GM19328 (cell line): Measurements from ENCODE around the gene SECTM1.

ENCODE experiments used
- ATAC-seq: cut with Tn5 transposase; IDR thresholded peaks from one replicate; pipeline ENCODE4 v1.9.1; 2021; ENCODE audit warnings: mild to moderate bottlenecking, moderate library complexity; ENCODE audit not compliant: unreplicated experiment

SECTM1 gene

GRCh38 chr17:82329683-82330321 is 3.8 kb downstream of the SECTM1 start:
- ATAC-seq: no peak

GRCh38 chr17:82328994-82329507 is 4.5 kb downstream of the SECTM1 start:
- ATAC-seq: no peak

GRCh38 chr17:82328141-82328993 is 5.2 kb downstream of the SECTM1 start:
- no peak for ATAC-seq

DNA sequence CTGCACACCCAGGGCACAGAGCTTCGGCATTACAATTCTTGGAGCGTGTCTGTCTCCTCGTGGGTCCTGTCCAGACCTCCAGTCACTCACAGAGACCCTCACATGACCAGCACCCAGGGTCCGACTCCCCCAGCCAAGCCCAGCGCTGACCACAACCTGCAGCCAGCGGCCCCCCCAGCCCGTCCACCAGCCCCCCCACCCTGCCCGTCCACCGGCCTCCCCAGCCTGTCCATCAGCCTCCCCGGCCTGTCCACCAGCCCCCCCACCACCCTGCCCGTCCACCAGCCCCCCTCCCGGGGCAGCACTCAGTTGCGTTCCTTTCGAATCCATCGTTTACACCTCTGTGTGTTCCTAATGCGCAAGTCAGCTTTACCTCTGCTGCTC is 5.8 kb downstream of the SECTM1 start:
- no peak for ATAC-seq

DNA sequence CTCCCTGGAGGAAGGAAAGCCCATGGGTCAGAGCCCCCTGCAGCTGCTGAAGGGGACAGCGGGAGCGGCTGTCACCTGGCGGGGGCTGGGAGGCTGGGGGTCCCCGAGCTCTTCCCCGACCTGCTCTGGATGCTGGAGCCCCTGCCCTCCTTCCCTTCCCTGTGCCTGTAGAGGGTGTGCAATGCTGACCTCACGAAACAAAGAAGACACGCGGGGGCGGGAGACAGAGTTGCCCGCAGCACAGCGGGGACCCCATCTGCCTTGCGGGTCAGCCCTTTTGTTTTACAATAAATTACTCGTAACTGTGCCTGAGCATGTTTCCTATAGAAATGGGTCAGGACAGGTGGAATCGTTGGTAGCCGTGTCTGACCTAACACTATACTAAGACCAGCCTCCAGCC is 6.3 kb downstream of the SECTM1 start:
- no peak for ATAC-seq

DNA sequence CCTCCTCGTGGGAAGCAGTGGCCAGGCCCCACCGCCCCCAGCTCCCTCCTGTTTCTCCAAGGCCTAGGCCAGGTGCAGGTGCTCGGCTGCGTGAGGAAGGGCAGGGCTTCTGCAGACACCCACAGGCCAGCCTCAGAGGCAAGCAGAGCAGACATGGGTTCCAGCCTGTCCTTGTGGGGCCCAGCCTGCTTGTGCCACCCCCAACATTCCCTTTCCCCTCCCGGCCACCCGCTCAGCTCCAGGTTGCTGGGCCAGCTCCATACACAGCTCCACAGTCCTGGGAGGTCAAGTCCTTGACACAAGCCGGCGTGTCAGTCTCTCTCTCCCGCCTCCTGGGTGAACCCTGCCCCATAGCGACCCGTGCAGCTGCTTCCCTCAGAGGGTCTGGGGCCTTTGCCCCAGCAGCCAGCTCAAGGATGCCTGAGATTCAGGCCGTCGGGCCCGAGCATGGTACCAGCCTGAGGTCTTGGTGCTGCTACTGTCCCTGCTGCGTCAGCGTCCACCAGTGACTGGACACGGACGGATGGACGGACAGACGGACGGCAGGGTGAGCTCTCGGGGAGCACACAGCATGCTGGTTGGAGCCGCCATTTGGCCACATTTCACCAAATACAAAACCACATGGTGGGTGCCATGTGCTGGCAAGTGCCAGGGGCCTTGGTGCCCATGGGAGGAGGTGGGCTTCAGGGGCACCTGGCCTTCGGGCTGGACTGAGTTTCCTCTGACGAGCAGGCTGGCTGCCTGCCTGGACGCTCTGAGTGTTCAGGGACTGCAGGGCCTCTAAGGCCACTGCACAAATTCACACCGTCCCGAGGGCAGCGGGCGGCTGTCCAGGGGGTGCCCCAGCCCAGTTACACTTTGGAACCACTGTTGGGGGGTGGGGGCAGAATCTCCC is 8.0 kb downstream of the SECTM1 start:
- no peak for ATAC-seq

DNA sequence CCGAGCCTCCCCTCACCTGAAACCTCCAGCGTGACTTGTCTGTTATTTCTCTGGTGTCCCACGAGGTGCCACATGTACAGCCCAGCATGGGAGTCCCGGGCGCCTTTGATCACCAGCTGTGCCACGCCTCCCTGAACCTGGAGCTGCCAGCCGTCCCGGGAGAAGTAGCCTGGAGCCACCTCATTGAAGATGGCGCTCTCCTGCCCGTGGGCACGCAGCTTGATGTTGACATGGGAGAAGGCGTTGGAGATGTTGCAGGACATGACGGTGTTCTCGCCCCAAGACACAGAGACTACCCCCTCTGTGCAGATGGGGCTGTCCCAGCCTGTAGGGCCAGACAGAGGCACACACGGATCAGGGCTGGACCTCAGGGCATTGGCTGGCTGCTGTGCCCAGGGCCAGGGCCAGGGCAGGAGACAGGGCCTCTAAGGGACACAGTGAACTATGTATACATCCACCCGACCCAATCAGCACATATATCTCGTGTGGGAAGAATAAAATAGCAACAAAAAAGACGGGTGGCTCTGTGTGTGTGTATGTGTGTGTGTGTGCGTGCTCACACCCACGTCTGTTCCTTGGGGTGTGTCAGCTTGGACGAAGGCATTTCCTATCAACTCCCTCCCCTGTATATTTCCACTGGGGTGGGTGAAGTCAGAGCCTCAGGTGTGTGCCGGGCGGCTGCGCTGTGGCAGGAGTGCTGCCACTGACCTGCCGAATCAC is 8.8 kb downstream of the SECTM1 start:
- no peak for ATAC-seq

DNA sequence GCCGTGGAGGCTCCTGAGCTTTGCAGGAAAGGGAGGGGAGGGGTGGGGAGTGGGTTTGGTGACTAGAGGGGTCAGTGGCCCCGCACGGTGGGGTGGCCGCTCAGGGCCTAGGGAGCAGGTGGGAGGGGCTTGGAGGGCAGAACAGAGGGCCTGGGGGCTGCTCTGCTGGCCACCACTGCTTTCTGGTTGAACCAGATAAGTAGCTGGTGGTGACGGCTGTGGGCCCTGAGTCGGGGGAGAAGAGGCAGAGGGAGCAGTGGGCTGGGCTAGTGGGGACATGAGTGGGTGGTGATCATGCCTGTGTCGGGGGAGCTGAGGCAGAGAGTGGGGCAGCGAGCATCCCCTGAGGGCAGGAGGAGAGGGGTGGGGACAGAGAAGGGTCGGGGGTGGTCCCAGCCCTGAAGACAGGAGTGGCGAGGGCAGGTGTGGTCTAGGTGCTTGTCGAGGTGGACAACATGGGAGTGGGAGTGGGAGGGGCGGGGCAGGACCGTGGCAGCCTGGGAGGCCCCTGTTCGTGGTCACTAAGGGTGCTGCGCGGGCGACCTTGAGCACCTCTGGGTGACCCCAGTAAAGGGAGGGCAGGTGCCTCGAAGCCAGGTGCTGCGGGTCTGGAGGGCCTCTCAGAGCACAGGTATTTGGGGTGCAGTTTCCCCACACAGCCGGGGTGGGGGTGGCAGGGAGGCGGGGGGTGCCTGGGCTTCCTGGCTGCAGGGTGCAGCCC is 9.9 kb downstream of the SECTM1 start:
- ATAC-seq: no peak

GRCh38 chr17:82322526-82323453 is 10.8 kb downstream of the SECTM1 start:
- ATAC-seq: no peak

- ATAC-seq: no peak
These were observed 11.6 kb downstream of the SECTM1 start for GRCh38 chr17:82321947-82322466.

GRCh38 chr17:82320956-82321927 is 12.3 kb downstream of the SECTM1 start:
- ATAC-seq: no peak

DNA sequence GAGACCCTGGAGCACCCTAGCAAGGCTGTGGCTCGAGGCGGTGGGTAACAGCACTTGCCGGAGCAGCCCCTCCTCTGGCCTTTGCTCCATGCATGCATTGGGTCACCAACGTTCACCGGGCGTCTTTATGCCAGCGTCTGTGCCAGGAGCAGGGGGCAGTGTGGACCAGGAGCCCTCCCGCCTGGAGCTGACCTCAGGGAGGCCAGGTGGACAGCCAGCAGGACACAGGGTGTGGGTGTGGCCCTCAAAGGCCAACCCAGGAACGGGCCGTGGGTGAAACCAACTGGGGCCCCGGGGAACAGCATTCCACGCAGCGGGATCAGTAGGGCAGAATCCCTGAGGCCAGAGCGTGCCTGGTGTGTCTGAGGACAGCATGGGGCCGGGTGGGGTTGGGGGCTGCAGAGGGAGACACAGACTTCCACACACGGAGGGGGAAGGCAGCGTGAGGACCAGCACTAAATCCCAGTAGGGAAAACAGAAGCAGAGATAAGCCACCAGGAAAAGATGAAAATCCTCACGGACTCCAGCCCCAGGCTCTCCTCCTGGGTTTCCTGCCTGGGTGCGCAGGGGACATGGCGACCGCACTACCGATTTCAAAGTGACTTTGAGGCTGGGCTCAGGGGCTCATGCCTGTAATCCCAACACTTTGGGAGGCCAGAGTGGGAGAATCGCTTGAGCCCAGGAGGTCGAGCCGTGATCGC is 13.3 kb downstream of the SECTM1 start:
- no peak for ATAC-seq

GRCh38 chr17:82319619-82320062 is 13.9 kb downstream of the SECTM1 start:
- ATAC-seq: no peak

DNA sequence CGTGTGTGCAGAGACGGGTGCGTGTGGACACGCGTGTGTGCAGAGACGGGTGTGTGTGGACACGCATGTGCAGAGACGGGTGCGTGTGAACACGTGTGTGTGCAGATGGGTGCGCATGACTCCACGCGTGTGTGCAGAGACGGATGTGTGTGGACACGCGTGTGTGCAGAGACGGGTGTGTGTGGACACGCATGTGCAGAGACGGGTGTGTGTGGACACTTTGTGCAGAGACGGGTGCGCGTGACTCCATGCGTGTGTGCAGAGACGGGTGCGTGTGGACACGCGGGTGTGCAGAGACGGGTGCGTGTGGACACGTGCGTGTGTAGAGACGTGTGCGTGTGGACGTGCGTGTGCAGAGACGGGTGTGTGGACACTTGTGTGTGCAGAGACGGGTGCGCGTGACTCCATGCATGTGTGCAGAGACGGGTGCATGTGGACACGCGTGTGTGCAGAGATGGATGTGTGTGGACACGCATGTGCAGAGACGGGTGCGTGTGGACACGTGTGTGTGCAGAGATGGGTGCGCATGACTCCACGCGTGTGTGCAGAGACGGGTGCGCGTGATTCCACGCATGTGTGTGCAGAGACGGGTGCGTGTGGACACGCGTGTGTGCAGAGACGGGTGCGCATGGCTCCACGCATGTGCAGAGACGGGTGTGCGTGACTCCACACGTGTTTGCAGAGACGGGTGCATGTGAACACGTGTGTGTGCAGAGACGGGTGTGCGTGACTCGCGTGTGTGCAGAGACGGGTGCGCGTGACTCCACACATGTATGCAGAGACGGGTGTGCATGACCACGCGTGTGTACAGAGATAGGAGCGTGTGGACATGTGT is 14.6 kb downstream of the SECTM1 start:
- ATAC-seq: no peak

DNA sequence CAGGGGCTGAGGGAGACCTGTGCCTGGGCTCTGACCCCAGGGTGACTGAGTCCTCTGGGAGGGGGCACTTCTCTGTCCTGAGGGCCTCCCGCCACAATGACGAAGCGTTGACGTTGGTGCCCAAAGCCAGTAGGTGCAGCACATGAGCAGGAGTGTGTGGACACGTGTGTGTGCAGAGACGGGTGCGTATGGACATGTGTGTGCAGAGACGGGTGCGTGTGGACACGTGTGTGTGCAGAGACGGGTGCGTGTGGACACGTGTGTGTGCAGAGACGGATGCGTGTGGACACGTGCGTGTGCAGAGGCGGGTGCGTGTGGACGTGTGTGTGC is 15.4 kb downstream of the SECTM1 start:
- no peak for ATAC-seq
